Urinary bladder (tissue), 4 donors: ENCODE measurements around the gene NCKAP5. TPM values are rescaled to one million over a fixed set of nuclear protein-coding genes. Genes with fewer than 3 reads are reported as not detected.

ENCODE experiments used
- DNase-seq: peaks from one replicate; pipeline ENCODE4 v3.0.0-alpha.2; 2015; ENCODE audit errors: extremely low spot score
- H3K27ac ChIP-seq: one replicate; pipeline ENCODE4 v1.5.1; 2013; ENCODE audit warnings: low read depth, mild to moderate bottlenecking, moderate library complexity
- H3K36me3 ChIP-seq: one replicate; pipeline ENCODE4 v1.6.1; 2013; ENCODE audit warnings: mild to moderate bottlenecking, moderate library complexity; ENCODE audit not compliant: insufficient read depth
- H3K4me1 ChIP-seq: one replicate; pipeline ENCODE4 v1.6.1; 2013; ENCODE audit warnings: mild to moderate bottlenecking, moderate library complexity; ENCODE audit not compliant: insufficient read depth
- H3K4me3 ChIP-seq: one replicate; pipeline ENCODE4 v1.5.1; 2013; ENCODE audit warnings: low read depth, low read length
- WGBS: extraction: QIAGEN DNeasy Blood & Tissue Kit; methylation state at CpG from one replicate; pipeline ENCODE4 v1.1.7; 2013; 5-methylcytosine and 5-hydroxymethylcytosine counted together
- polyA plus RNA-seq: library from polyadenylated mRNA; stranded (reverse); fragments of 200-250 nt; gene quantifications from one replicate; pipeline ENCODE4 v1.2.3, GENCODE V29; 2013
- total RNA-seq: library from RNA; depleted of rRNA; stranded (reverse); fragments of >200 nt; gene quantifications from one replicate; pipeline ENCODE4 v1.2.3, GENCODE V29; 2014
- donor health status: healthy with polysubstance abuse.
- donor health status: healthy.

The NCKAP5 gene
- total and polyA plus RNA-seq, 2 donors, result 0.32 to 14.4 TPM

- 91% methylated on average over 5 of the region's 5 CpGs for WGBS
- no peak for DNase-seq
- Histone ChIP-seq H3K36me3 (no peaks in the 10 kb centered on the region), H3K4me3 (no peak overlapping the region), H3K27ac (no peak overlapping the region), H3K4me1 (no peaks in the 10 kb centered on the region)
Observed at GRCh38 chr2:133409581-133410285, 158.5 kb downstream of the NCKAP5 start.

- Histone ChIP-seq H3K36me3 (no peaks in the 10 kb centered on the region), H3K27ac (no peak overlapping the region), H3K4me1 (no peaks in the 10 kb centered on the region), H3K4me3 (no peak overlapping the region)
- 79% methylated on average over 1 of the region's 1 CpG for WGBS
- DNase-seq, result no peak
Observed at GRCh38 chr2:133408671-133409070, 159.6 kb downstream of the NCKAP5 start.

- H3K27ac ChIP-seq, result no peak overlapping the region
- H3K36me3 ChIP-seq, result no peaks in the 10 kb centered on the region
- 89% methylated on average over 8 of the region's 8 CpGs for WGBS
- no peak for DNase-seq
- no peak overlapping the region for H3K4me3 ChIP-seq
- no peaks in the 10 kb centered on the region for H3K4me1 ChIP-seq
Observed at GRCh38 chr2:133407341-133407740, 160.9 kb downstream of the NCKAP5 start.

- 85% methylated on average over 4 of the region's 4 CpGs for WGBS
- no peak for DNase-seq
- Histone ChIP-seq H3K27ac (no peak overlapping the region), H3K4me1 (no peaks in the 10 kb centered on the region), H3K4me3 (no peak overlapping the region), H3K36me3 (no peaks in the 10 kb centered on the region)
Observed at GRCh38 chr2:133405252-133405651, 163.0 kb downstream of the NCKAP5 start.

- DNase-seq, result no peak
- Histone ChIP-seq H3K4me1 (no peaks in the 10 kb centered on the region), H3K36me3 (no peaks in the 10 kb centered on the region), H3K4me3 (no peak overlapping the region), H3K27ac (no peak overlapping the region)
- WGBS, result 96% methylated on average over 2 of the region's 2 CpGs
Observed at GRCh38 chr2:133400411-133400810, 167.9 kb downstream of the NCKAP5 start.

- Histone ChIP-seq H3K36me3 (no peaks in the 10 kb centered on the region), H3K4me1 (no peaks in the 10 kb centered on the region), H3K27ac (no peak overlapping the region), H3K4me3 (no peak overlapping the region)
- 83% methylated on average over 1 of the region's 1 CpG for WGBS
- DNase-seq, result no peak
Observed at GRCh38 chr2:133393895-133394294, 174.4 kb downstream of the NCKAP5 start.

- H3K27ac ChIP-seq, result no peak overlapping the region
- WGBS, result 88% methylated on average over 4 of the region's 4 CpGs
- H3K36me3 ChIP-seq, result no peaks in the 10 kb centered on the region
- H3K4me3 ChIP-seq, result no peak overlapping the region
- DNase-seq, result no peak
- no peaks in the 10 kb centered on the region for H3K4me1 ChIP-seq
Observed at GRCh38 chr2:133390156-133390555, 178.1 kb downstream of the NCKAP5 start.

- H3K27ac ChIP-seq, result no peak overlapping the region
- H3K4me3 ChIP-seq, result no peak overlapping the region
- DNase-seq, result no peak
- no peaks in the 10 kb centered on the region for H3K36me3 ChIP-seq
- no peaks in the 10 kb centered on the region for H3K4me1 ChIP-seq
- WGBS, result 82% methylated on average over 5 of the region's 5 CpGs
Observed at GRCh38 chr2:133389569-133389968, 178.7 kb downstream of the NCKAP5 start.

- Histone ChIP-seq H3K36me3 (no peaks in the 10 kb centered on the region), H3K4me1 (no peaks in the 10 kb centered on the region), H3K27ac (no peak overlapping the region), H3K4me3 (no peak overlapping the region)
- no peak for DNase-seq
Observed at GRCh38 chr2:133382566-133382965, 185.7 kb downstream of the NCKAP5 start.

GRCh38 chr2:133380991-133381390 lies 187.3 kb downstream of the NCKAP5 start:
- Histone ChIP-seq H3K4me3 (no peak overlapping the region), H3K4me1 (no peaks in the 10 kb centered on the region), H3K27ac (no peak overlapping the region), H3K36me3 (no peaks in the 10 kb centered on the region)
- 70% methylated on average over 3 of the region's 3 CpGs for WGBS
- no peak for DNase-seq

GRCh38 chr2:133378928-133379549 lies 189.2 kb downstream of the NCKAP5 start:
- H3K4me3 ChIP-seq, result no peak overlapping the region
- no peaks in the 10 kb centered on the region for H3K36me3 ChIP-seq
- 66% methylated on average over 7 of the region's 7 CpGs for WGBS
- H3K27ac ChIP-seq, result no peak overlapping the region
- no peak for DNase-seq
- no peaks in the 10 kb centered on the region for H3K4me1 ChIP-seq

- WGBS, result 85% methylated on average over 1 of the region's 1 CpG
- no peaks in the 10 kb centered on the region for H3K4me1 ChIP-seq
- no peak overlapping the region for H3K4me3 ChIP-seq
- H3K36me3 ChIP-seq, result no peaks in the 10 kb centered on the region
- no peak for DNase-seq
- no peak overlapping the region for H3K27ac ChIP-seq
Observed at GRCh38 chr2:133378386-133378785, 189.9 kb downstream of the NCKAP5 start.

GRCh38 chr2:133377599-133377998 lies 190.7 kb downstream of the NCKAP5 start:
- WGBS, result 50% methylated on average over 2 of the region's 2 CpGs
- no peak for DNase-seq
- no peaks in the 10 kb centered on the region for H3K4me1 ChIP-seq
- no peak overlapping the region for H3K4me3 ChIP-seq
- H3K27ac ChIP-seq, result no peak overlapping the region
- no peaks in the 10 kb centered on the region for H3K36me3 ChIP-seq

- no peak overlapping the region for H3K4me3 ChIP-seq
- H3K27ac ChIP-seq, result no peak overlapping the region
- no peak for DNase-seq
- H3K4me1 ChIP-seq, result no peaks in the 10 kb centered on the region
- H3K36me3 ChIP-seq, result no peaks in the 10 kb centered on the region
Observed at GRCh38 chr2:133377021-133377481, 191.2 kb downstream of the NCKAP5 start.
